ENCODE results near the gene ZNF385D.
A peak's percentile ranks its signal among the peaks of the same experiment; 100 is the strongest.

The ZNF385D gene

DNA sequence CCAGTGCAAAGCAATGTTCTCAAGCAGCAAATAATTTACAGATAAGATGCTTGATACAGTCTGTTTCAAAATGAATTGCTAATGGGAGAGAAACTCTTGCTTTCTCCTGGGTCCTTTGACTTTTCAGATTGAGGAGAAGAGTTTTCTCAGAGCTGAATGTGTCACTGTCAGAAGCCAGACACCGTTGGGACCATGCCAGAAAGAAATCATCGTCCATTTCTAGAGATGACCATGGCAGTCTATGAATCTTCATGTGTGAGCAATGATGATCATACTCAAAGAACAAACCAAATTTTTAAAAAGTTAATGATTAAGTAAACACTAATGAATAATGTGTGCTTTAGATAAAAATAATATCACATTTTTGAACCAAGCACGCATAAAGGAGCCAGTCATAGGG, 77.6 kb downstream of the ZNF385D start:
- DNase-seq (ENCODE audit: low read depth, low spot score): no peak

GRCh38 chr3:21672303-21672702, 78.7 kb downstream of the ZNF385D start:
- no peak for DNase-seq (ENCODE audit: low read depth, low spot score)

- DNase-seq (ENCODE audit: low read depth, low spot score): no peak
These were observed 80.6 kb downstream of the ZNF385D start for GRCh38 chr3:21670386-21670785.

- DNase-seq (ENCODE audit: low read depth, low spot score): peak; percentile 54
These were observed 83.0 kb downstream of the ZNF385D start for GRCh38 chr3:21668012-21668411.

GRCh38 chr3:21665444-21666100, 85.4 kb downstream of the ZNF385D start:
- DNase-seq (ENCODE audit: low read depth, low spot score): peak; percentile 26

- DNase-seq (ENCODE audit: low read depth, low spot score): no peak
These were observed 86.0 kb downstream of the ZNF385D start for GRCh38 chr3:21664996-21665395.

DNA sequence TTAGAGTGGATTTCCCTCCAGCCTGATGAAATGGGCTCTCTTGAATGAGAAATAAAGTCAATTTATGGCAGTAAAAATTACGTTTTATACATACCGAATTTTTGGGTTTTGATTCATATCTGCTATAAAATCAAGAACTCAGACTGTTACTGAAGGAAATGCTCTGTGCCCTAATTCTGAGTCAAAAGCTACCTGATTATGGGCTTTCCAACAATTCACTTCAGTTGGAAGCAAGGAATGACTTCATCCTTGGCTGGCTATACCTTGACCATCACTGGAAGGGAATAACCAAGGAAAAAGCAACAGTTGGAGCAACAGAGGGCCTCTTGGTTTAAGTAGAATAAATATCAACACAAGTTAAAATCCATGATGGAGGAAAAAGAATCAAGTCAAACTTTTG, 88.6 kb downstream of the ZNF385D start:
- DNase-seq (ENCODE audit: low read depth, low spot score): no peak

- no peak for DNase-seq (ENCODE audit: low read depth, low spot score)
These were observed 96.3 kb downstream of the ZNF385D start for GRCh38 chr3:21654662-21655061.

DNA sequence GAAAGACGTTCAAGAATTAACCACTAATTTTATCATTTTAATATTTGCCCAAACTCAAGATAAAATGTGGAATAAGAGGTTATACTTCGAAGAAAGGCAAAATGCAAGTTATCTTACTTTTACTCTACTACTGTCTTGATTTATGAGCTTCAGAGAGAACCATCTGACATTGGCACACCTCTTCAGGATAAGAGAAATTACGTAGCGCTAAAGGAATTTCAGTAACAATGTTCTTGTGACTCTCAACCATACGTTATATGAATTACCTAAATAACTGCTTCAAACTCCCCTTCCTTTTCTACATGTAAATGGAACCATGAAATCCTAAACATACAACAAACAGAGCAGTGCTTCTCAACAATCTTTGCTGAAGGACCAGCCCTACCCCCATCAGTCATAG, 96.8 kb downstream of the ZNF385D start:
- no peak for DNase-seq (ENCODE audit: low read depth, low spot score)

DNA sequence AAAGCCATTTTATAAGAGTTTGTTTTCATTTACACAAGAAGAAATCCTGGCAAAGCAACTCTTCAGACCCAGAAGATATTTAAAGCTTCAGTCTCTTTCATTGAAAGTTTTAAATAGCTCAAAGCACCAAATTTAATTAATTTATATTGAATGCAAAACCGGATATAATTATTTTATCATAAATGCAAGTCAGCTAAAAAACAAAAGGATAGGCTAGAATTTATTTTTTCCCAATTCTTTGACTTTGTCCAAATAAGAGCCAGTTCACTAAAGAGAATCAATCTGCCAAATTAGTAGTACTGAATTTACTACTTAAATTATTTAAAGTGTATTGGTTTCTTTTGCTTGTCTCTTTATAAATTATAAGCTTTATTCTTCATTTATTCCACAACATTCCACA, 101.5 kb downstream of the ZNF385D start:
- DNase-seq (ENCODE audit: low read depth, low spot score): no peak

DNA sequence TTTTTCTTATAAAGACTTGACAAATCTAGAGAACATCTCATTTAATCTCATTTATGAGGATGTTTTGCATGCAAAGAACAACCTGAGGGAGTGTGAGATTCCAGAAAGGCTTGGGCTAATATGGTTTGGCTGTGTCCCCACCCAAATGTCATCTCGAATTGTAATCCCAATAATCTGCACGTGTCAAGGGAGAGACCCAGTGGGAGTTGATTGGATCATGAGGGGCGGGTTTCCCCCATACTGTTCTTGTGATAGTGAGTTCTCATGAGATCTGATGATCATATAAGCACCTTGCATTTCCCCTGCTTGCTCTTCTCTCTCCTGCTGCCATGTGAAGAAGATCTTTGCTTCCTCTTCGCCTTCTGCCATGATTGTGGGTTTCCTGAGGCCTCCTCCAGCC, 103.0 kb downstream of the ZNF385D start:
- DNase-seq (ENCODE audit: low read depth, low spot score): no peak

DNA sequence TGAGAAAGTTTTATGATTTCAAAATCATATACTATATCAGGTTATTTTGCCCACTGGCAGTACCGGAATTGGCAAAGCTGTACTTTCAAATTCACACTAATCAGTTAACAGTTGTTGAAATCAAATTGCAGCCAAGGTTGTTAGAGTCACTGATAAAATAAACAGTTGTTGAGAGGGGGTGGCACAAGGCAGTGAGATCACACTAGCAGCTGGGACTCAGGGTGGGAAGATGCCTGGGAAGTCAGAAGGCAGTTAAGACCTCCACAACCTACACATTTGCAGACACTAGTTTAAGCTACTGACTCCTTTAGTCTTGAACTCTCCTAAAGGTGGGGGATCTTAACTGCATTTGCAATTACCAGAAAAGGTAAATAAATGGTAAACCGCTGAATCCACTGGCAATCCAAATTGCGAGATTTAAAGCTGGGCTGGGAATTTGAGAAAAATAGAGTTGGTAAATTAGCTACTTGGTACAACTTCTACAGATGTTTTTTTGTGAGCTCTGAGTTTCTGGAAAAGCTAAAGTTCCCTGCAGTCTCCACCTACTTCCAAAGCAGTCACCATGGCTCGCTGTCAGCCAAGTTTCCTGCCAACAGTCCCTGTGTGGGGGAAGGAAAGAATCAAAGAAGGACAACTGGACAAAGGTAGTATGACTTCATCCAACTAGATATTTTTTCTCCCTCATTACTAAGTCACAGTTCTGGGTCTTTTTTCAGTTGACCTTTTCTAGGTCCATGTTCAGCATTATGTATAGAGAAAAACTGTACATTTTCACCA, 105.7 kb downstream of the ZNF385D start:
- no peak for DNase-seq (ENCODE audit: low read depth, low spot score)

GRCh38 chr3:21644268-21644667, 106.7 kb downstream of the ZNF385D start:
- no peak for DNase-seq (ENCODE audit: low read depth, low spot score)

DNA sequence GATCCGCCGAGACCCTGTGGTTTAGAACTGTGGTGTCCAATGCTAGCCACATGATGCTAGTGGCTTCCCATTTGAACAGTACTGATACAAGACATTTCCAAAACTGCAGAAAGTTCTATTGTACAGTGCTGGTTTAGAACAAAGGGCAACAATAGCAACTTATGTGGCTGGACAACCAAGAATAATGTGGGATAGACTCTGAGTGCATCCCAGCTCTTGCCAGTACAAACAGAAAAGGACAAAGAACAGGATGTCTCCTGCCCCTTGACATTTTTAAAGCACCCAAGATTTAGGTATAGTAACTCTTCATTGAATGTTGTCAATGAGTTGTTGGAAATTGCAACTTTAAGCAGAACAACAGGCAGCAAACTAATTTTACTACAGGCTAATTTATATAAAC, 107.3 kb downstream of the ZNF385D start:
- no peak for DNase-seq (ENCODE audit: low read depth, low spot score)

- DNase-seq (ENCODE audit: low read depth, low spot score): no peak
These were observed 108.6 kb downstream of the ZNF385D start for GRCh38 chr3:21642433-21642832.

- peak; percentile 39 for DNase-seq (ENCODE audit: low read depth, low spot score)
These were observed 109.1 kb downstream of the ZNF385D start for GRCh38 chr3:21641959-21642358.

- no peak for DNase-seq (ENCODE audit: low read depth, low spot score)
These were observed 112.5 kb downstream of the ZNF385D start for GRCh38 chr3:21638488-21638887.

- DNase-seq (ENCODE audit: low read depth, low spot score): no peak
These were observed 116.9 kb downstream of the ZNF385D start for GRCh38 chr3:21634112-21634511.

GRCh38 chr3:21624524-21624923, 126.5 kb downstream of the ZNF385D start:
- DNase-seq (ENCODE audit: low read depth, low spot score): no peak

- no peak for DNase-seq (ENCODE audit: low read depth, low spot score)
These were observed 129.8 kb downstream of the ZNF385D start for GRCh38 chr3:21621181-21621651.

GRCh38 chr3:21620511-21621155, 130.4 kb downstream of the ZNF385D start:
- DNase-seq (ENCODE audit: low read depth, low spot score): no peak

- DNase-seq (ENCODE audit: low read depth, low spot score): no peak
These were observed 132.3 kb downstream of the ZNF385D start for GRCh38 chr3:21618695-21619094.
